LNCaP clone FGC (cell line): ENCODE results near the gene AAR2.

Source experiments
- DNase-seq: peaks from one replicate; pipeline ENCODE4 v3.0.0-alpha.2; 2011; ENCODE audit warnings: low read depth
- H3K4me3 ChIP-seq: 2 replicates; pipeline ENCODE4 v1.5.1; 2011; ENCODE audit warnings: mild to moderate bottlenecking, low read depth, low read length, control low read depth
- TF ChIP-seq, protein P1 (sequence below): IDR thresholded peaks from 2 replicates; pipeline ENCODE4 v1.5.1; 2012; ENCODE audit warnings: mild to moderate bottlenecking; ENCODE audit not compliant: control insufficient read depth, insufficient read depth; ENCODE audit errors: extremely low read depth

AAR2 gene

GRCh38 chr20:36264426-36265246, 28.4 kb downstream of the AAR2 start:
- H3K4me3 ChIP-seq = no peak overlapping the region
- TF ChIP-seq, protein P1, sequence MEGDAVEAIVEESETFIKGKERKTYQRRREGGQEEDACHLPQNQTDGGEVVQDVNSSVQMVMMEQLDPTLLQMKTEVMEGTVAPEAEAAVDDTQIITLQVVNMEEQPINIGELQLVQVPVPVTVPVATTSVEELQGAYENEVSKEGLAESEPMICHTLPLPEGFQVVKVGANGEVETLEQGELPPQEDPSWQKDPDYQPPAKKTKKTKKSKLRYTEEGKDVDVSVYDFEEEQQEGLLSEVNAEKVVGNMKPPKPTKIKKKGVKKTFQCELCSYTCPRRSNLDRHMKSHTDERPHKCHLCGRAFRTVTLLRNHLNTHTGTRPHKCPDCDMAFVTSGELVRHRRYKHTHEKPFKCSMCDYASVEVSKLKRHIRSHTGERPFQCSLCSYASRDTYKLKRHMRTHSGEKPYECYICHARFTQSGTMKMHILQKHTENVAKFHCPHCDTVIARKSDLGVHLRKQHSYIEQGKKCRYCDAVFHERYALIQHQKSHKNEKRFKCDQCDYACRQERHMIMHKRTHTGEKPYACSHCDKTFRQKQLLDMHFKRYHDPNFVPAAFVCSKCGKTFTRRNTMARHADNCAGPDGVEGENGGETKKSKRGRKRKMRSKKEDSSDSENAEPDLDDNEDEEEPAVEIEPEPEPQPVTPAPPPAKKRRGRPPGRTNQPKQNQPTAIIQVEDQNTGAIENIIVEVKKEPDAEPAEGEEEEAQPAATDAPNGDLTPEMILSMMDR = no peak
- no peak for DNase-seq

DNA sequence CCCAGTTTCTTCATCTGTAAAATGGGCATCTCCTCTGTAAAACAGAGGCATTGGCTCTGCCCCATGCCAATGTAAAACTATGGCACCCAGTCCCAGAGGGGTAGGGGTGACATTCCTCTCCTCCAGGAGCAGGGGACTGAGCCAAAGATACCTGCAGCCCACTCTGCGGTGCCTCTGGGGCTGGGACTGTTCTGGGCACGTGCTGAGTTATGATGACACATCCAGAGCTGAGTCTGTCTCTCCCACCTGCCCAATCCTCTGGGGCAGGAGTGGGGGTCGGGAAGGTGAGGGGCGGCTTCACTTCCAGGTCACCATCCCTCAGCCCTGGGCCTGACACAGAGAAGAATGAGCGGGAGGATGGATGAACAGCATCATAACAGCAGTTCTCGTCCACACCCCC, 29.9 kb downstream of the AAR2 start:
- TF ChIP-seq, protein P1 = no peak
- DNase-seq = no peak
- no peak overlapping the region for H3K4me3 ChIP-seq

GRCh38 chr20:36267605-36268381, 31.5 kb downstream of the AAR2 start:
- TF ChIP-seq, protein P1 = no peak
- no peak for DNase-seq
- H3K4me3 ChIP-seq = no peak overlapping the region

- TF ChIP-seq, protein P1 = no peak
- no peak for DNase-seq
- H3K4me3 ChIP-seq = no peak overlapping the region
These were observed 32.4 kb downstream of the AAR2 start for GRCh38 chr20:36268440-36269342.

DNA sequence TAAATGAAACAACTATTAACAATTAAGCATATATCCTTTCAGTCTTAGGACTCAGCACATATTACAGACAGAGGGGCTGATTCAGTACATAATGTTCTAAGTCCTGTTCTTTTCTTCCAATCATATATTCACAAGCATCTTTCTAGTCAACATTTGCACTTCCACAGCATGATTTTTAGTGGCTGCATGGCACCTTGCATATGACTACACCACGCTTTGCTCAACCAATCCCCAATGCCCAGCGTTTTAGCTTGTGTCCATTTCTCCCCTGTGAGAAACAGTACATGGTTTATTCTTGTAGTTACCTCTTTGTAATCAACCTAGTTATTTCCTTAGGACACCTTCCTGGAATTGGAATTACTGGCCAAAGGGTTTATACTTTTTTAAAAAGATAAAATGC, 33.2 kb downstream of the AAR2 start:
- no peak overlapping the region for H3K4me3 ChIP-seq
- no peak for DNase-seq
- TF ChIP-seq, protein P1 = no peak

DNA sequence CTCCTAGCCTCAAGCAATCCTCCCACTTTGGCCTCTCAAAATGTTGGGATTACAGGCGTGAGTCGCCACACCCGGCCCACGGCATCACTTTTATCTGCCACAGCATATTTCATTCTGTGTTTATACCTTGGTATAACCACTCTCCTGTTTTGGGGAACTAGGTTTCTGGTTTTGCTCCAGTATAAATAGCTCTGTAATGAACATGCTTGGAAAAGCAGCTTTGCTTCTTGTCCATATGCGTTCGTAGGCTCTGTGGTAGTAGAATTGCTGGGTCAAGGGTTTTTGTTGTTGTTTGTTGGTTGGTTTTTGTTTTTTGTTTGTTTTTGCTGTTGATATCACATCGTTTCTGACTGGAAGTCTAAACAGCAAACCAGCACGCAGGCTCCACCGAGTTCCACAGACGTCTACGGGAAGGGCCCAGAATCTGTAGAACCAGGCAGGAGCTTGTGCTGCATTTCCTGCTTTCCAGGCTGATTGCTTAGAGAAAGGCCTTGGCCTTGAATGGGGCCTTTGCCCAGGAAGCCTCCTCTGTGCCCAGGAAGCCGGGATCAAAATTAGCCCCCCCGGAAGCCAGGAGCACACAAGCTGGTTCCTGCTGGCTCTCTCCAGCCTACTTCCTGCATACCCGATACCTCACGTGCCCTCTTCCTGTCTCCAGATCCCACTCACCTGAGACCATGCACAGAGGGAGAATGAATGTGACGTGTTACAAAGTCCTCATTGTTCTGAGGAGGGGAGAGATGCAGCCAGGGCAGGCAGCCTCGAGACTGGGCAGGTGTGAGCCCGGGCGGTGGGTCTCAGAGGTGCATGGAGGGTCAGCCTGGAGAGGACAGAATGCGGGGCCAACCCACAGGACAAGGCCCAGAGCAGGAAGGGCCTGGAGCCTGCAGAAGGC, 34.7 kb downstream of the AAR2 start:
- no peak overlapping the region for H3K4me3 ChIP-seq
- no peak for DNase-seq
- TF ChIP-seq, protein P1 = no peak
